GM19455 (cell line): Measurements from ENCODE around the gene SAFB2.
"Not testable (repeated sequence)": the region's sequence is repeated elsewhere in the genome, so short reads cannot be mapped to it uniquely, and the experiment has no call there.

Experiments used
- ATAC-seq: cut with Tn5 transposase; IDR thresholded peaks from one replicate; pipeline ENCODE4 v1.9.1; 2021; ENCODE audit not compliant: unreplicated experiment

SAFB2 gene

GRCh38 chr19:5608766-5609165 lies 13.8 kb downstream of the SAFB2 start:
- not testable (repeated sequence) for ATAC-seq

- no peak for ATAC-seq
These were observed 14.3 kb downstream of the SAFB2 start for GRCh38 chr19:5608291-5608690.

GRCh38 chr19:5607318-5608275 lies 15.0 kb downstream of the SAFB2 start:
- ATAC-seq: no peak

GRCh38 chr19:5605362-5605761 lies 17.2 kb downstream of the SAFB2 start:
- no peak for ATAC-seq

GRCh38 chr19:5603626-5604025 lies 18.9 kb downstream of the SAFB2 start:
- no peak for ATAC-seq

GRCh38 chr19:5600797-5601196 lies 21.8 kb downstream of the SAFB2 start:
- ATAC-seq: no peak

- ATAC-seq: no peak
These were observed 26.8 kb downstream of the SAFB2 start for GRCh38 chr19:5595745-5596144.

GRCh38 chr19:5595129-5595528 lies 27.4 kb downstream of the SAFB2 start:
- no peak for ATAC-seq

GRCh38 chr19:5594521-5594950 lies 28.0 kb downstream of the SAFB2 start:
- no peak for ATAC-seq

- no peak for ATAC-seq
These were observed 29.0 kb downstream of the SAFB2 start for GRCh38 chr19:5593343-5594255.

GRCh38 chr19:5592531-5593342 lies 29.8 kb downstream of the SAFB2 start:
- ATAC-seq: no peak

GRCh38 chr19:5591476-5591875 lies 31.1 kb downstream of the SAFB2 start:
- no peak for ATAC-seq

- ATAC-seq: no peak
These were observed 31.8 kb downstream of the SAFB2 start for GRCh38 chr19:5590865-5591154.

- ATAC-seq: no peak
These were observed 32.3 kb downstream of the SAFB2 start for GRCh38 chr19:5590151-5590864.

GRCh38 chr19:5588906-5589676 lies 33.5 kb downstream of the SAFB2 start:
- no peak for ATAC-seq

GRCh38 chr19:5588441-5588840 lies 34.1 kb downstream of the SAFB2 start:
- ATAC-seq: no peak

GRCh38 chr19:5587661-5588060 lies 34.9 kb downstream of the SAFB2 start:
- no peak for ATAC-seq

GRCh38 chr19:5587071-5587455 lies 35.5 kb downstream of the SAFB2 start:
- no peak for ATAC-seq

- ATAC-seq: no peak
These were observed 36.1 kb downstream of the SAFB2 start for GRCh38 chr19:5586300-5587070.
